ENCODE measurements around the gene USP32.

Gene USP32

GRCh38 chr17:60174035-60174434 is 217.9 kb downstream of the USP32 start:
- DNase-seq (ENCODE audit: insufficient read length, low spot score) (no peak), FAIRE-seq (no peak)
- no peak for TF ChIP-seq CTCF (IDR thresholded peaks at IDR 0.05; ENCODE audit: insufficient read depth, missing control alignments)

GRCh38 chr17:60173304-60173819 is 218.6 kb downstream of the USP32 start:
- FAIRE-seq = no peak
- TF ChIP-seq CTCF (IDR thresholded peaks at IDR 0.05; ENCODE audit: insufficient read depth, missing control alignments) = no peak
- DNase-seq (ENCODE audit: insufficient read length, low spot score) = no peak

GRCh38 chr17:60171753-60172079 is 220.2 kb downstream of the USP32 start:
- TF ChIP-seq CTCF (IDR thresholded peaks at IDR 0.05; ENCODE audit: insufficient read depth, missing control alignments) = no peak
- no peak for DNase-seq (ENCODE audit: insufficient read length, low spot score)
- FAIRE-seq = no peak

- FAIRE-seq (no peak), DNase-seq (ENCODE audit: insufficient read length, low spot score) (no peak)
- TF ChIP-seq CTCF (IDR thresholded peaks at IDR 0.05; ENCODE audit: insufficient read depth, missing control alignments) = no peak
These were observed 220.8 kb downstream of the USP32 start for GRCh38 chr17:60170835-60171752.

GRCh38 chr17:60169921-60170817 is 221.8 kb downstream of the USP32 start:
- no peak for DNase-seq (ENCODE audit: insufficient read length, low spot score)
- TF ChIP-seq CTCF (IDR thresholded peaks at IDR 0.05; ENCODE audit: insufficient read depth, missing control alignments) = no peak
- no peak for FAIRE-seq

GRCh38 chr17:60168654-60169053 is 223.3 kb downstream of the USP32 start:
- DNase-seq (ENCODE audit: insufficient read length, low spot score) (no peak), FAIRE-seq (no peak)
- no peak for TF ChIP-seq CTCF (IDR thresholded peaks at IDR 0.05; ENCODE audit: insufficient read depth, missing control alignments)
